GM12875 (cell line): ENCODE results near the gene MED16.
"Not testable (repeated sequence)": the region's sequence is repeated elsewhere in the genome, so short reads cannot be mapped to it uniquely, and the experiment has no call there.

Experiments
- H3K4me3 ChIP-seq: one replicate; pipeline ENCODE4 v1.5.1; 2011; ENCODE audit warnings: low read depth, low read length, control low read depth
- TF ChIP-seq, protein P1 (sequence below): IDR thresholded peaks from 2 replicates; pipeline ENCODE4 v1.5.1; 2011; ENCODE audit warnings: low read depth, mild to moderate bottlenecking, control low read depth, inconsistent platforms, low read length, moderate library complexity, borderline replicate concordance; ENCODE audit not compliant: insufficient read depth

The MED16 gene

DNA sequence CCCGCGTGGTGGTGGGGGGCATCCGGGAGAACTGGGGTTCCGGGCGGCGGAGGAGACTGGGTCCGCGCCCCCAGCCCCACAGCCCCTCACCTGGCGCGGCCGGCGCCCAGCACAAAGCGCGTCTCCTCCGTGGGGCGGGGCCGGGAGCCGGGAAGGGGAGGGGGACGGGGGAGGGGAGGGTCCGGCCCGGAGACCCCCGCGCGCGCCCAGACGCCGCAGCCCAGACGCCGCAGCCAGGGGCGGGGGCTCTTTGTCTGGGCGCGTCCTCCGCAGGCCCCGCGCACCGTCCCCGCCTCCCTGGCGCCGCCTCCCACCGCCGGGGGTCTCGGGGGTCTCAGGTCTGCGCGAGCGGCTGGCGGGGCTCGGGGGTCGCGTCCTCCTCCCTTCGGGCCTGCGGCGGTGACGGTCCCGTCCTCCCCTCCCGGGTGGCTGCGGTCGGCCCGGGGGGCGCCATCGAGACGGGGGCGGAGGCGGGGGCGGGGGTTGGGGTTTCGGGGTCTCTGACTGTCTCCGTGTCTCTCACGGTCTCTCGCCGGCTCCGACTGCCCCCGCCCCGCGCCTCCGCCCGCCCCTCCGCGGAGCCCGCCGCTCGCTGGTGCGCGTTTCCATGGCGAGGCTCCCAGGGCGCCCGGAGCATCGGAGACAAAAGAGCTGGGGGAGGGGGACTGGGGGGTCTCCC lies 71.0 kb downstream of the MED16 start, which contains the start of gene PLPPR3:
PLPPR3 (minus strand) TSS at position 131 of the 679 bp plus-strand sequence. CDS start 396 bp downstream, outside the sequence.
- TF ChIP-seq, protein P1, sequence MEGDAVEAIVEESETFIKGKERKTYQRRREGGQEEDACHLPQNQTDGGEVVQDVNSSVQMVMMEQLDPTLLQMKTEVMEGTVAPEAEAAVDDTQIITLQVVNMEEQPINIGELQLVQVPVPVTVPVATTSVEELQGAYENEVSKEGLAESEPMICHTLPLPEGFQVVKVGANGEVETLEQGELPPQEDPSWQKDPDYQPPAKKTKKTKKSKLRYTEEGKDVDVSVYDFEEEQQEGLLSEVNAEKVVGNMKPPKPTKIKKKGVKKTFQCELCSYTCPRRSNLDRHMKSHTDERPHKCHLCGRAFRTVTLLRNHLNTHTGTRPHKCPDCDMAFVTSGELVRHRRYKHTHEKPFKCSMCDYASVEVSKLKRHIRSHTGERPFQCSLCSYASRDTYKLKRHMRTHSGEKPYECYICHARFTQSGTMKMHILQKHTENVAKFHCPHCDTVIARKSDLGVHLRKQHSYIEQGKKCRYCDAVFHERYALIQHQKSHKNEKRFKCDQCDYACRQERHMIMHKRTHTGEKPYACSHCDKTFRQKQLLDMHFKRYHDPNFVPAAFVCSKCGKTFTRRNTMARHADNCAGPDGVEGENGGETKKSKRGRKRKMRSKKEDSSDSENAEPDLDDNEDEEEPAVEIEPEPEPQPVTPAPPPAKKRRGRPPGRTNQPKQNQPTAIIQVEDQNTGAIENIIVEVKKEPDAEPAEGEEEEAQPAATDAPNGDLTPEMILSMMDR: no peak
- H3K4me3 ChIP-seq: no peak within 1 kb of the TSS

DNA sequence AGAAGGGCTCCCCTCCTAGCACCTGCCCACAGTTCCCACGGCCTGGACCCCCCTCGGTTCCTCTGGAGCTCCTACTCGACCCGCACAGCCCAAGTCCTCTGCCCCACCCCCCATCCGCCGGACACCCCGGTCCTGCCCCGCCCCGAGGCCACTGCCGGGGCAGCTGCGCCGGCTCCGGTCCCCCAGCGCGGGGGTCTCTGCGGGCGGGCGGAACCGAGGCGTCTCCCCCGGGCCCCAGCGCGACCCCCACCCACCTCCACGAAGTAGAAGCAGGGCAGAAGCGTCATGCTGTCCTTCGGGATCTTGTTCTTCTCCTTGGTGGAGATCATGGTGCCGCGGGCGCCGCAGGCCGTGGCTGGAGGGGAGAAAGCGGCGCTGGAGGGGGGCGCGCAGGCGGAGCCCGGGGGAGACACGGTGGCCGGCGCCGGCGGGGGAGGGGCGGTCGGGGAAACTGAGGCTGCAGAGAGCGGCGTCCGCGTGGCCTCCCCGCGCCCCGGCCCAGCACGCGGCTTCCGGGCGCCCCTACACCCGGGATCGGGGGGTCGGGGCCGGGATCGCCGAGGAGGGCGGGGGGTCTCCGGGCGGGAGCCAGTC lies 71.7 kb downstream of the MED16 start:
- no peak overlapping the region for H3K4me3 ChIP-seq
- TF ChIP-seq, protein P1: no peak

- H3K4me3 ChIP-seq: not testable (repeated sequence)
Measured at GRCh38 chr19:820212-820611, 72.8 kb downstream of the MED16 start.
